ENCODE data around the gene HIPK3.
"Not testable (repeated sequence)": the region's sequence is repeated elsewhere in the genome, so short reads cannot be mapped to it uniquely, and the experiment has no call there.

Gene HIPK3

DNA sequence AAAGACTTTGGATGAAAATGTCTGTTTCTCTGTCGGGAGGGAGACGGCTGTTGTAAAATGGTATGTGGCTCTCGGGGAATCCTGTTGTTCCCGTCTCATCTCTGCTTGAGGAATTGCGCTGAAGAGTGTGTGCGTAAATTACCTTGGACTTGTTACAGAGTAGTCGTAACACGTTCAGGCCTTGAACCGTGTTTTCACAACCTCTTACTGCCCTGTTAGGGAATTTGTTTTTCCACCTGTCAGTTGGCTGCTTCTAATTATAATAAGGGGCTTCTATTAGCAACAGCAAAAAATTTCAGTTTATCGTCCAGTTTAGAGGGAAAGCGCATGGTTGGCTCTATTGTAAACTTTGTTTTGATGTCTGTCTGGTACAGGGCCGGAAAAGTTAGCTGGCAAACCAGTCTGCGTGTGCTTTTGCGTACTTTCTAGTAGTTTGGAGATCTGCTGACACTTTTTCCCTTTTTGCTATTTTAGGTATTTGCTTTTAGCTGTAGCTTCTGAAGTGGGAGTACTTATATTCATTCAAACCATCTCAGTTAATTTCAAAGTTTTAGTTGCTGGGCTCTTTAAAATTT is 1.5 kb downstream of the HIPK3 start:
- no peak for DNase-seq (ENCODE audit: low read depth in 2 of 2, low spot score in 1 of 2)

DNA sequence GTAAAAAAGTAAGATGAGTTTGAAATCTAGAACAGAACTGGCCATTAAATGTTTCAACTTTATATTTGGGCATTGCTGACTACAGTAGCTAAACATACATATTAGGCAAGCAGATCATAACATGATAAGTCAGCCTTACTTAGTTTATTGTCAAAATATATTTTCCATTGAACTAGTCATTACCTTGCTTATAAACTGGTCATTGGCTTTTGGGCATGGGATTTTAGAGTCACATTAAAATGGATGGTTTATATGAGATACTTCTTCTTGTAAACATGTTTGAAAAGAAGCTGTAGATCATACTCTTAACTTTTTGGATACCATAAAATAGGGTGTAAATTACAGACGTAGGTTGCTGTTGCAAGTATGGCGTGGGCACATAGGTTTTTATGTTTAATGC is 2.7 kb downstream of the HIPK3 start:
- no peak for DNase-seq (ENCODE audit: low read depth in 2 of 2, low spot score in 1 of 2)

DNA sequence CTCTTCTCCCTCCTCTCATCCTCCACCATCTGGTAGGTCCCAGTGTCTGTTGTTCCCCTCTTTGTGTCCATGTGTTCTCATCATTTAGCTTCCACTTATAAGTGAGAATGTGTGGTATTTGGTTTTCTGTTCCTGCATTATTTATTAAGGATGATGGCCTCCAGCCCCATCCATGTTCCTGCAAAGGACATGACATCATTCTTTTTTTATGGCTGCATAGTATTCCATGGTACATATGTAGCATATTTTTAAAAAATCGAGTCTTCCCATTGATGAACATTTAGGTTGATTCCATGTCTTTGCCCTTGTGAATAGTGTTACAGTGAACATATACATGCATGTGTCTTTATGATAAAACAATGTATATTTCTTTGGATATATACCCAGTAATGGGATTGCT is 4.2 kb downstream of the HIPK3 start:
- not testable (repeated sequence) for DNase-seq (ENCODE audit: low read depth in 2 of 2, low spot score in 1 of 2)

DNA sequence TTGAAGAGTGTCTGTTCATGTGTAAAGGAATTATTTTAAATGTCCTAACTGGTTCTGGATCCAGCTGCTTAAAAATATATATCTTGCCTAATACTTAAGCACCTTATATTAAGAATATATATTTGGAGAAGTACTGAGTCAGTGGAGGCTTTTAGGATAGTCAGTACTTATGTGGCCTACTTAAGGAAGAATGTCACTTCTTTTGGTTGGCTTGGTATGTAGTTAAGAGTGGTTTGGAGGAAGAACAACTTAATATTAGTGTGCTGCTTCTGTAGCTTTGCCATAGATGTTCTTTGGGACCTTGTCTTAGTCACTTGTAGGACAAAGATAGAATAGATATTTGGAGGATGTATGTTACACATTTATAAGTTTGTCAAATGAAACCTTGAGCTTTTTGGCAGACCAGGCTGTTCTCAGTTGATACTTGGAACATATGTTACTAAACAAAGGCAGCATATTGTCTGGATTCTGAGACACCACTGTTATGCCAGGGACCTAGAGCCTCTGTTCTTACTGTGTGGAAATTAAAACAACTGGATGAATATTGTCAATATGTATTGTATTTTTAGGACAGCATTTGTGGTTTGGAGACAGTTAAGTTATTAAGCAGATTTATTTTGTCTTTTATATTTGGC is 4.9 kb downstream of the HIPK3 start:
- DNase-seq (ENCODE audit: low read depth in 2 of 2, low spot score in 1 of 2): no peak

DNA sequence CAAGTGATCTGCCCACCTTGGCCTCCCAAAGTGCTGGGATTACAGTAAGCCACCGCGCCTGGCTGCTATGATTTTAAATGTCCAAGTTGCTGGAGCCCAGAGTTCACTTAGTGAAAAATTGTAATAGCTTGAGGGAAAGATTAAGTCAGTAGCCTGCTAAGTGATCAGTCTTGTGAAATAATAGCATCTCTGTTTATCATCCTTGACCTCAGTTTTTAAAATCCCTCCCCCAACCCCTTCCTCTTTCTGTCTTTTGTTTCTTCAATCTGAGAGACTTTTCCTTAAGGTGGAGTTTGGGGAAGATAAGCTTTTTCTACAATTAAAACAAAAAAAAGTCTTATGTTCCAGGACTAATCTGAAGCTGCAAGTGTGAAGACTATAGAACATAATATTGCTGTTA is 6.4 kb downstream of the HIPK3 start:
- no peak for DNase-seq (ENCODE audit: low read depth in 2 of 2, low spot score in 1 of 2)

DNA sequence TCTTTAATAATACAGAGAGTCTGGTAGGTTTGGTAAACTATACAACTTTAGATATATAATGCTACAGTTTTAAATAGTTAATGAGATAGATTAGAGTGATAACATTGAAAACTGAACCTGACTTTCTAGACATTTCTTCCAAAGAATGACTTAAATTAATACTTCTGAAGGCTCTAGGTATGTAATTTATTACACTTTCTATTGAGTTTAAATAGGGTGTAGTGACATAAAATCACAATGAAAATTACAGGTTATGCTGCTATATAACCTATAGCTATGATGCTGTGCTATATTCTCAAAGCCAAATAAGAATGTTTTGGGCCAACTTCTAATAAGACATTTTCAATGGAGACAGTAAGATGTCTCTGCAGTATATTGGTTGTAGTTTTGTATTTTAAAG is 7.7 kb downstream of the HIPK3 start:
- no peak for DNase-seq (ENCODE audit: low read depth in 2 of 2, low spot score in 1 of 2)

DNA sequence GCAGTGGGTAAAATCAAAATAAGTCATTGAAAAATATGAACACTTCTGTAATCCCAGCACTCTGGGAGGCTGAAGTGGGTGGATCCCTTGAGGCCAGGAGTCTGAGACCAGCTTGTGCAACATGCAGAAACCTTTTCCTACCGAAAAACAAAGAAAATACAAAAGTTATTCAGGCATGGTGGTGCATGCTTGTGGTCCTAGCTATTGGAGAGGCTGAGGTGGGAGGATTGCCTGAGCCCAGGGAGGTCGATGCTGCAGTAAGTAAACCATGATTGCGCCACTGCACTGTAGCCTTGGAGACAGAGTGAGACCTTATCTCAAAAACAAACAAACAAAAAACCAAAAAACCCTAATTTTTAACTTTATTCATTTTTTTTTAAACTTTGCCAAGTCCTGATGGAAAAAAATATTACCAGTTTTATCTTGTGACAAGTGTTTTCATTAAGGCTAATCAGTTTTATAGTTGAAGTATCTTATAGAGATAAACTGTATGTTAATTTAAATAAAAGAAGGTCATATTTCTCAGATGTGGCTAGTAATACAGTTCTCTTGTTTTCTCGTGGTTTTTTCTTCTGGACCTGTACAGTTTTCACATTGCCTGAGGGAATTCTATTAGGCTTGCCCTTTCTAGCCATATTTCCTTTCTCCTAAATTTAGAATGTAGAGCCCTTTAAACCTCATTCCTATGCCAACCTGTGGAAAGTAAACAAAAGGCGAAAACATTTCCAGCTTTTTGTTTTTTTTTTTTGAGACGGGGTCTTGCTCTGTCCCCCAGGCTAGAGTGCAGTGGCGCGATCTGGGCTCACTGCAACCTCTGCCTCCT is 9.4 kb downstream of the HIPK3 start:
- no peak for DNase-seq (ENCODE audit: low read depth in 2 of 2, low spot score in 1 of 2)

DNA sequence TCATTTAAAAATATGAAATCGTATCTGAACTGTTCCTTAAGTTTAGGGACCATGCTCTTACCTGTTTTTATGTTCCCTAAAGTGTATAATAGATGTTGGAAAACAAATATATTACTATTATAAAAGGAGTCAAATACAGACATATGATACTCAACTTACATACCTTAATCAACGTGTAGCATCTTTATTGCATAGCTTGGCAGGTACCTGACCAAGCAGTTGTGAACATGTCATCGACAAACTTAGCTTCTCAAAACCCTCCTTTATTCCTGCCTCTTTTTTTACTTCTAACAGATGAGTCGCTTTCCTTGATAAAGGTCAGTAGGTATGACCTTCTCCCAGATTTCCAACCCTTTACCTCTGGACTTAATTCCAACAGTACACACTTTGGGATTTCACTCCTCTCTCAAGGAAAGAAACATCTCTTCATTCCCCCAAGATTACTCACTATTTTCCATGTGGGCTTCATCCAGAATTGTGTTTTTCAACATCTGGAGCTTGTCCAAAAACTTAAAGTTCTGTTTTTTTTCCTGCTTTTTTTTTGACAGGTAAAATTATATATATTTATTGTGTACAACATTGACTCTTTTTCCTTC is 11.9 kb downstream of the HIPK3 start:
- no peak for DNase-seq (ENCODE audit: low read depth in 2 of 2, low spot score in 1 of 2)

DNA sequence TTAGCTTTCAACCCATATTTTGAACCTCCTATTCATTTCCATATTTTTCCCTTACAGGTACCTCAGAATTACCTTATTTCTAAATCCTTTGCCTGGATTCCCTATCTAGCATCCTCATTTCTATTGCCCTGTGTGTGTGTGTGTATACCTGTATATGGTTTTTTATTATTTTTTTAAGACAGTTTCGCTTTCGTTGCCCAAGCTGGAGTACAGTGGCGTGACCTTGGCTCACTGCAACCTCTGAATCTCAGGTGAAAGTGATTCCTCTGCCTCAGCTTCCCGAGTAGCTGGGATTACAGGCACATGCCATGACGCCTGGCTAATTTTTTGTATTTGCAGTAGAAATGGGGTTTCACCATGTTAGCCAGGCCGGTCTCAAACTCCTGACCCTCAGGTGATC is 12.6 kb downstream of the HIPK3 start:
- no peak for DNase-seq (ENCODE audit: low read depth in 2 of 2, low spot score in 1 of 2)

DNA sequence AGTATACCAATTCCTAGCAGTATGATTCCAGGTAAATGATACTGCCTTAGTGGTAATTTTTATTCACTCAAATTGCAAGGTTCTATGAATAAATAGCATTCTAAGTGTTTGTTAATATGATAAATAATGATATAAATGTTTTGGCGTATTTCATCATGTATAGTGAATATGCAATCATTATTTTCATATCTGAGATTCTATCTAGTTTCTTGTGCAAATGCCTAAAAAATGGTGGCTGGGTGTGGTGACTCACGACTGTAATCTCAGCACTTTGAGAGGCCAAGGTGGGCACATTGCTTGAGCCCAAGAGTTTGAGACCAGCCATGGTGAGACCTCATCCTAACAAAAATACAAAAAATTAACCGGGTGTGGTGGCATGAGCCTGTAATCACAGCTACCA is 13.9 kb downstream of the HIPK3 start:
- DNase-seq (ENCODE audit: low read depth in 2 of 2, low spot score in 1 of 2): no peak

DNA sequence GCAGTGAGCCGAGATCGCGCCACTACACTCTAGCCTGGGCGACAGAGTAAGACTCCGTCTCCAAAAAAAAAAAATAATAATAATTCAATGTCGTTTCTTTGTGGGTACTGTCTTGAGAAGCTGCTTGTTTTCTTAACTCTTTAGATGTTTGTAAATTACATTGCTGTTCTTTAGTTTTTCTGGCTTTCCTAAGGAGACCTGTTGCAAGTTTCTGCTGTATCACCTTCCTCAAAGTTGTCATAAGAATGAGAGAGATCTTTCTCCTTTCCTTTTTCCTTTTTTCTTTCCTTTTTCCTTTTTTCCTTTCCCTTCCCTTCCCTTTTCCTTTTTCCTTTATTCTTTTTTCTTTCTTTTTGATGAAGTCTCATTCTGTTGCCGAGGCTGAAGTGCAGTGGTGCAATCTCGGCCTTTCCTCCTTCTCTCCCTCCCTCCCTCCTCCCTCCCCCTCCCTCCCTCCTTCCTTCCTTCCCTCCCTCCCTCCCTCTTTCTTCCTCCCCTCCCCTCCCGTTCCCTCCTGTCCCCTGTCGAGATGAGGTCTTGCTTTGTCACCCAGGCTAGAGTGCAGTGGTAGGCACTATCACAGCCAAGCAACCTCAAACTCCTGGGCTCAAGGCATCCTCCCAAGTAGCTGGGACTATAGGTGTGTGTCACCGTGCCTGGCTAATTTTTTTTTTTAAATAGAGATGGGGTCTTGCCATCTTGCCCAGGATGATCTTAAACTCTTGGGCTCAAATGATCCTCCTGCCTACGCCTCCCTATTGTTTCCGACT is 15.3 kb downstream of the HIPK3 start:
- no peak for DNase-seq (ENCODE audit: low read depth in 2 of 2, low spot score in 1 of 2)

DNA sequence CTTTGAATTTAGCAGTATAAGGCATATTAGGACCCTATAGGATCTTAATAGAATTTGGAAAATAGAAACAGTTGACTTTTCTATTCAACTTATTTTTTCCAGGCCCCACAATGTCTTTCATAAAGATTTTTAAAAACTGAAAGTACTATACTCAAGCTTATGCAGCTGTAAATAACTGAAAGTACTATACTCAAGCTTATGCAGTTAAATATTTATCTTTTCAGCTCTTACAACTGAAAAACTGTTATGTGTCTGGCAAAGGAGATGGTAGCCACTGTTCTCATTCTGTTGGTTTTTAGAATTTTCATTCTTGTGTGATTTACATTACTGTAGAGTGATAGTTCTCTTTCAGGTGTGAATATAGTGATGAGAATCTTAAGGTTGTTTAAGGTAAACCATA is 16.5 kb downstream of the HIPK3 start:
- no peak for DNase-seq (ENCODE audit: low read depth in 2 of 2, low spot score in 1 of 2)

DNA sequence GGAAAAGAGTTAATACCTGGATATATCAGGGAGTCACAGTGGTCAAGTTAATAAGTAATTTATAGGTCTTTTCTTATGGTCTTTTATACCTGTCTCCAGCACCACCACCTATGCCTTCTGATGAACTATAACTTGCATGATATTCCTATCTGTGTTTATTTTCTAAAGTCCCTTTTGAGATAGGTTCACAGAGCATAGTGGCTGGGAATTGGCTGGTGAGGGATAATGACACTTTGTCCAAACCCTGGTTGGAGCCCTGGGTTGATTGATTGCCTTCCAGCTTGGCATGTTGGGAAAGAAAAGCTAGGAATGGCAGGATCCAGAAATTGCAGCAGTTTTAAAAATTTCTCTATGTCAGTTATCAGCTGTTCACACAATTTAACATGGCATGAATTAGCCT is 23.2 kb downstream of the HIPK3 start:
- DNase-seq (ENCODE audit: low read depth in 2 of 2, low spot score in 1 of 2): no peak

DNA sequence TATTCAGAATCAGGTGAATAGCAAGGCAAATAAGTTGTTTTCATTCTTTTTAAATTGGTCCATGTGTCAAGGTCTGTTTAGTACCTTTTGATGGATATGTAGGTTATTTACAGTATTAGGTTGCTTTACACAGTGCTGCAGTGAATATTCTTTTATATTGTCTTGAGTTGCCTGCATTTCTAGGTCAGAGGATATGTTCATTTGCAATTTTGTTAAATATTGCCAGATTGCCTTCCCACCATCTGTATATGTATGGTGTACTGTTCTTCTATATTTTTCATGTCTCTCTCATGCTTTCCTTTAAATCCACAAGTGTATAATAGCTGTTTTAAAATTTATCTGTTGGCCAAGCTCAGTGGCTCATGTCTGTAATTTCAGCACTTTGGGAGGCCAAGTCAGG is 24.6 kb downstream of the HIPK3 start:
- DNase-seq (ENCODE audit: low read depth in 2 of 2, low spot score in 1 of 2): no peak

DNA sequence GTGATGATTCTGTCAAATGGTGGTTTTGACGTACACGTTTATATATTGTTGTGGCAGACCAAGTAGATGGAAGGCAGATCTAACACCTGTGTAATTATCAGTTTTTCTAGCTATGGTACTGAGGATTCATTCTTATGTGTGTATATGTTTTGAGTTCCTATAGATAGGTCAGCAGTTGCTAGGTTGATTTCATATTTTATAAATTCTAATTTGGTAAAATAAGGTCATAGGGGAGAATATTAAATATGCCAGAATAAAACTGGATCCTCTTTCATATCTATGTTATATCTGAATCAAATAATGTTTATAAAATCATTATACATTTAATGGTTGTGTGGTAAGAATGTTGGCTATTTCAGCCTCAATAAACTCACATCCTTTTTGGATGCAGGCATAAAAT is 27.6 kb downstream of the HIPK3 start:
- DNase-seq (ENCODE audit: low read depth in 2 of 2, low spot score in 1 of 2): no peak

DNA sequence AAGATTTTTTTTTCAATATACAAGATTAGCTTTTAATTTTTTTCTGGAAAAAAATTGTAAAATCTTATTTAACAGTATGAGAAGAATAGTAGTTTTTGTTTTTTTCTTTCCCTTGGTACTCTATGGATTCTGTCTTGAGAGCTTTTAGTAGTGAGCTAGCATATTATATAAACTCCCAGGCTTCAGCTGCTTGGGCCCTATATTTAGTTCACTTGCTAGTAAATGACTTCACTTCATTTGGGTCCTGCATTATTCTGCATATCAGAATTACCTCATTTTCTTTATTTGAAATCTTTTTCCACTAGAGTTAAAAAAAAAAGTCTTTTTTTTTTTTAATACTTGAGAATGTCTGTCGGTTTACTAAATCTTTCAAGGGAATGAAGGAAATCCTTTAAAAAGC is 33.1 kb downstream of the HIPK3 start:
- no peak for DNase-seq (ENCODE audit: low read depth in 2 of 2, low spot score in 1 of 2)

DNA sequence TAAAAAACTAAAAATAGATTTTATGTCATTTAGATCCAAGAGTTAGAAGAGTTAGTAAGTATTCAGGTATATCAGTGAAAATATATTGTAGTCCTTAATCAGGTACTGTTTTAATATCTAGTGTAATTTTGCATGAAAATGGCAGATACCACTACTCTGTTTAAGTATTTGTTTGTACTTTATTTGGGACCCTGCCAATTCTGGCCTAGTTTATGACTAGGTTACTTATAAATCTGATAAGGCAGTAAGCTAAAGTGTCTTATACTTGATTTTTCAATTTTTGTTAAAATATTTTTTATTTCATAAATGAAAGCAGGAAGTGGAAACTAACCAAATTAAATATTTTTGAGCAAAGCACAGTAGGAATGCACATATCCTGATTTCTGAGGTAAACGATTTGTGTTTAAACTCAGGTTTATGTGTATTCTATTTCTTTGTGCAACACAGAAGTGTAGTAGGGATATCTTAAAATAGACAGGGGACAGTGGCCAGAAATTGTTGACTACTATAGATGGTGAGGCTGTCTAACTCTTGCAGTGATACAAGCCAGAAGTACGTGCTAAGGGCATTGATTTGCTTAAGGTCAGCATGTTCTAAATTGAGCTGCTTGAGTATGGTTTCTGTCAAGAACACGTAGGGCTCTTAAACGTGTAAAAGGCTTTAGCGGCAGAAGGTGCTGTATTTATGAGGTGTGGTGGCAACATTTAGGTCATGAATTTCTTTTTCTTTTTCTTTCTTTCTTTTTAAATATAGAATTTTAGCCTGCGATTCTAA is 34.0 kb downstream of the HIPK3 start:
- DNase-seq (ENCODE audit: low read depth in 2 of 2, low spot score in 1 of 2): no peak

DNA sequence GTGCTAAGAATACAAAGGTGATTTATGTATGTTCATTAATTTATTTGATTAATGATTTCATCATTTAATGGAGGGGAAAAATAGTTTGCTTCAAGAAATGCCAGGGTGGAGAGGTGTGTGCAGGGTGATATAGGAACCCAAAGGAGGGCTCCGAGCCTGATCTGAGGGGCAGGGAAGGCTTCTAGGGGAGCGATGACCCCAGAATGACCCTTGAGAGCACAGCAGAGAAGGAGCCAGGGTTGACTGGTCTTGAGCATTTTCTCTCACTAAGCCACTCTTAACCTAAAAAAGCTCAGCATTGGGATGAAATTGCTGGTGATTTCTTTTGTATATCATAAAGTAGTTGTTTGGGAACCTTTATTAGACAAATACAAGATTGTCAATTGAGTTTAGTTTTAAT is 35.1 kb downstream of the HIPK3 start:
- no peak for DNase-seq (ENCODE audit: low read depth in 2 of 2, low spot score in 1 of 2)

DNA sequence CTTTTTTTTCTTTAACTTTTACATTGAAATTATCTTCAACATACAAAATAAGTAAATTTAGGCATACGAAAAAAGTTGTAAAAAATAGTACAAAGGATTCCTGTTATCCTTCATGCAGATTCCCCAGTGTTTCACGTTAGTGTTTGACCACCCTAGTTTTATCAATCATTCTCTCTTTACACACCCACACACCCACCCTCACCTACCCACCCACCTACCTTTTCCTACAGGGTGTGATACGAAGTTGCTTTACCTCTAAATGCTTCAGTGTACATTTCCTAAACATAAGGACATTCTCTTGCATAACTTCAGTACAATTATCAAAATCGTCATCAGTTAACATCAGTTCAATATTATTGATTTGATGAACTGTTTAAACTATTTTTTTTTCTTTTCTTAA is 37.0 kb downstream of the HIPK3 start:
- no peak for DNase-seq (ENCODE audit: low read depth in 2 of 2, low spot score in 1 of 2)

DNA sequence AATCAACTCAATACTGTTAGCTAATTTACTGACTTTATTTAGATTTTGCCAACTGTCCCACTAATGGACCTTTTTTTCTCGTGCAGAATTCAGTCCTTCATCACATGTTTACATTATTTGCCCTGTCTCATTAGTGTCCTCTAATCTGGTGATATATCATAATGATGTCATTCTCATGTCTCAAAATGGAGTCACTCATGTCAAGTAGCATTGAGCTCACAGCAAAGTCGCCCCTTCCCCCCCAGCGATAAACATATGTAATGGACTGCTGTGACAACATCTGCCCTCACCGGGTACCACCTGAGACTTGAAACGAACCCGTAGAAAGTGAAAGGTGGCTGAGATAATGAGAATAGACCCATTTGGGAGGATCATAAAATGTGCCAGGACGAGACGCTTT is 37.6 kb downstream of the HIPK3 start:
- DNase-seq (ENCODE audit: low read depth in 2 of 2, low spot score in 1 of 2): no peak

DNA sequence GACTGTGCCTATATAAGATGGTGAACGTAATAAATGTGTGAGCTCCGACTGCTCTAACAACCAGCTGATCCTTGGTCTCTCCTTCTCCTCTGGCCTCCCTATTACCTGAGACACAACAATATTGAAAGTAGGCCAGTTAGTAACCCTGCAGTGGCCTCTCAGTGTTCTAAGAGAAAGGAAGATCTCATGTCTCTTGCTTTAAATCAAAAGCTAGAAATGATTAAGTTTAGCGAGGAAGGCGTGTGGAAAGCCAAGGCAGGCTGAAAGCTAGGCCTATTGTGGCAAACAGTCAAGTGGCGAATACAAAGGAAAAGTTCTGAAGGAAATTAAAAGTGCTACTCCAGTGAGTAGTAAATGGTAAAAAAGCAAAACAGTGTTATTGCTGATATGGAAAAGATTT is 39.5 kb downstream of the HIPK3 start:
- no peak for DNase-seq (ENCODE audit: low read depth in 2 of 2, low spot score in 1 of 2)
